Hematopoietic multipotent progenitor cell treated with erythropoietin and hydrocortisone succinate and interleukin-3 and kit ligand, for 17 days (in vitro differentiated cells): ENCODE data around the gene ETS2.

Source experiments
- DNase-seq: peaks from one replicate; pipeline ENCODE4 v3.0.0-alpha.2; 2015; ENCODE audit warnings: low spot score

Gene ETS2

GRCh38 chr21:38802050-38803026 is 3.4 kb upstream of the ETS2 start:
- no peak for DNase-seq

- DNase-seq = no peak
These were observed 2.6 kb upstream of the ETS2 start for GRCh38 chr21:38803075-38803660.

GRCh38 chr21:38804030-38804788 is 1.5 kb upstream of the ETS2 start:
- no peak for DNase-seq

GRCh38 chr21:38804789-38805327 is 871 bp upstream of the ETS2 start:
- peak; percentile 11 for DNase-seq

- no peak for DNase-seq
These were observed 618 bp downstream of the ETS2 start for GRCh38 chr21:38806153-38806941.

GRCh38 chr21:38806942-38807284 is 1.2 kb downstream of the ETS2 start:
- no peak for DNase-seq

GRCh38 chr21:38807441-38807871 is 1.7 kb downstream of the ETS2 start:
- no peak for DNase-seq

- DNase-seq = no peak
These were observed 2.3 kb downstream of the ETS2 start for GRCh38 chr21:38807986-38808385.

GRCh38 chr21:38809198-38809878 is 3.6 kb downstream of the ETS2 start:
- DNase-seq = no peak

- DNase-seq = no peak
These were observed 4.5 kb downstream of the ETS2 start for GRCh38 chr21:38810034-38810825.

- no peak for DNase-seq
These were observed 5.1 kb downstream of the ETS2 start for GRCh38 chr21:38810826-38811164.

- no peak for DNase-seq
These were observed 5.5 kb downstream of the ETS2 start for GRCh38 chr21:38811257-38811656.

GRCh38 chr21:38813143-38813542 is 7.4 kb downstream of the ETS2 start:
- DNase-seq = no peak

- no peak for DNase-seq
These were observed 7.8 kb downstream of the ETS2 start for GRCh38 chr21:38813547-38813946.

- DNase-seq = no peak
These were observed 8.7 kb downstream of the ETS2 start for GRCh38 chr21:38814126-38815059.

GRCh38 chr21:38815060-38815405 is 9.3 kb downstream of the ETS2 start:
- no peak for DNase-seq

- no peak for DNase-seq
These were observed 10.8 kb downstream of the ETS2 start for GRCh38 chr21:38816400-38816977.

- no peak for DNase-seq
These were observed 11.9 kb downstream of the ETS2 start for GRCh38 chr21:38817371-38818324.
